GM15510 (cell line): Measurements from ENCODE around the gene CFTR.

ENCODE experiments used
- POLR2A ChIP-seq: IDR thresholded peaks from 3 replicates; pipeline ENCODE4 v1.6.1; 2011; ENCODE audit warnings: borderline replicate concordance; ENCODE audit not compliant: insufficient read length; ENCODE audit errors: extremely low read depth

The CFTR gene

GRCh38 chr7:117597755-117598154, 117.9 kb downstream of the CFTR start:
- no peak for TF ChIP-seq POLR2A

GRCh38 chr7:117600911-117601310, 121.1 kb downstream of the CFTR start:
- no peak for TF ChIP-seq POLR2A

- no peak for TF ChIP-seq POLR2A
Observed at GRCh38 chr7:117603627-117604026, 123.8 kb downstream of the CFTR start.

DNA sequence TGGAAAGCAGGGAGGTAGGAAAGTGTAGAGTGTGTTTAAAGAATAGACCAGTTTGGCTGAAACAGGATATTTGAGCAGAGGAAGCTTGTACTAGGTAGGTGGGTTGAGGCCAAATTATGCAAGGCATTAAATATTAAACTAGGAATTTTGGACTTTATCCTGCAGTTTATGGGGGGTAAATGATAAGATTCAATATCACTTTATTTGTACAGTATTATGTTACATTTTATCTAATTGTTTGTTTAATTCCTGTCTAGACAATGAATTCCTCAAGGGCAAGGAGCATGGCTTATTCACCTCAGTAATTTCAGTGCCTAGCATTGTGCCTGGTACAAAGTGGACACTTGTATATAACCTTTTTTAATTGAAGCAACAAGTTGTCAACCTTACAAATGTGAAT, 125.9 kb downstream of the CFTR start:
- TF ChIP-seq POLR2A: no peak

DNA sequence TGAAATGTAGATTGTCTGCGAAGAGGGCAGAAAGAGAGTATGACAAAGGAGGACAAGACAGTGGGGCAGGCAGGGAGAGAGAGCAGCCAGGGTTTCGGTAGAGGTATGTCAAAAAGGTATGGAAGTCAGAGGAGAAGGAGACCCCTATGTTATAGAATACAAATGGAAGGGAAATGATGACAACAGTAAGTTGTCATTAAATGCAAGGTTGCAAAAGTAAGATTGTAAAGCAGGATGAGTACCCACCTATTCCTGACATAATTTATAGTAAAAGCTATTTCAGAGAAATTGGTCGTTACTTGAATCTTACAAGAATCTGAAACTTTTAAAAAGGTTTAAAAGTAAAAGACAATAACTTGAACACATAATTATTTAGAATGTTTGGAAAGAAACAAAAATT, 126.3 kb downstream of the CFTR start:
- no peak for TF ChIP-seq POLR2A

GRCh38 chr7:117610396-117610795, 130.6 kb downstream of the CFTR start:
- no peak for TF ChIP-seq POLR2A

DNA sequence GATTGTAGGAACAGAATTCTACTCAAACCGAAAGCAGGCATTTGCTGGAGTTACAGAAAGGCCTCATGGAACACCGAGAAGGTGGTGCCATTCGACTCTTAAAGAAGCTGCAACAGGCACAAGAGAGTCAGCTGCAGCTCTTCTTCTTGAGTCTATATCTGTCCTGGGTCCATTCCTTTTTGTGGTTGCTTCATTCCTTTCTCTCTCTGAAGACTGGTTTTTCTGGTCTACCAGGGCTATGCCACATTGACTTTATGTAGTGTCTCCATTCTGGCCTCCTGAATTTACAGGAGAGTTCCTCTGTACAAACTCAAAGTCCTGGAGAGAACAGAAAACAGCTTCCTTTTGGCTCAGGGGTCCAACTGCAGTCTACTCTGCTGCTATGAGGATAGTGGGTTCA, 132.8 kb downstream of the CFTR start:
- TF ChIP-seq POLR2A: no peak

DNA sequence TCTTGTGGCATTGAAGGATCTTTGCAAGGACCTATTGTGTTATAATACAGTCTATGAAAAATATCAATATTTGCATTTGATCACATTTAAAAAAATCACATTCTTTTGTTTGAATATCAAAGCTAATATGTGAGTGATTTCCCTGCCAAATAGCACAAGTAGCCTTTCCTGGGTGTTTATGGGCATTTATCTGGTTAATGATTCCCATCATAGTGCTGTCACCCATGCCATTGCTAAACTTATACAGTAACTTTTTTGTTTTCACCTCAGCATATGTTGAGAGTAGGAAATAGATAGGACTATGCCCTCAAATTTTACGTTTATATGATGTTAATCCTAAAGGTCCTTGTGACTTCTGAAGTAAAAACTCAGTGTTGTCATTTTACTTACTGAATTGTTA, 136.9 kb downstream of the CFTR start:
- no peak for TF ChIP-seq POLR2A

DNA sequence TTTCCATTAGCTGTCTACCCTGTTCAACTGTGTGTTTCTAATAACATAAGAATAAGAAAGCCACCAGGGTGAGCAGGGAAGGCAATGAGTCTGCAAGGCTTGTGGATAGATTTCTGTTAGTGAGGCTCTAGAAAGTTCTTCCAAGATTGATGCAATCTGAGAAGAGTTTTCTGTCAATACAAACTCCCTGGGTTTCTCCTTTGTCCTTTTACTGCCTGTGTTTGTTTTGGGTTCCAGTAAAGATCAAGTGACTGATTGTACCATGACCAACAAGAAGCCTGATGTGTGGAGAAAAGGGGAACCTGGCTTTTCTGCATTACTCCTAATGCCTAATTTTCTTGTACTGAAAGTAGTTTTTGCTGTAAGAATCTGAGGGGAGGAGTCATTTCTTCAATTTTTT, 139.9 kb downstream of the CFTR start:
- no peak for TF ChIP-seq POLR2A

- no peak for TF ChIP-seq POLR2A
Observed at GRCh38 chr7:117621075-117621618, 141.3 kb downstream of the CFTR start.

- no peak for TF ChIP-seq POLR2A
Observed at GRCh38 chr7:117623606-117624005, 143.8 kb downstream of the CFTR start.

DNA sequence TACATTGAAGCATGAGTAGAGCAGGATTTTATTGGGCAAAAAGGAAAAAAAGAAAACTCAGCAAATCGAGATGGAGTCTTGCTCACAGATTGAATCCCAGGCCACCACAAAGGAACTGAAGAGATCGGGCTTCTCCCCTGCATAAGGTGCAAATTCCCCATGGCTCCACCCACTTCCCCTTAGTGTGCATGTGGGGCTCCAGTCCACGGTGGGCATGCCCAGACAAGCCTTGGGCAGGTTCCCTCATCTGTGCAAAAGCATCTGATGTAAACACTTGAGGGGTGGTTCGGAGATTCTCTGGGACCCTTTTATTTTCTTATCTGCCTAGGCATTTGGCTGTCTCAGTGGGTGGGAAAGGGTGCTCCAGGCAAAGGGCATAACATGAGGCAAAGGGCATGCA, 150.7 kb downstream of the CFTR start:
- TF ChIP-seq POLR2A: no peak

DNA sequence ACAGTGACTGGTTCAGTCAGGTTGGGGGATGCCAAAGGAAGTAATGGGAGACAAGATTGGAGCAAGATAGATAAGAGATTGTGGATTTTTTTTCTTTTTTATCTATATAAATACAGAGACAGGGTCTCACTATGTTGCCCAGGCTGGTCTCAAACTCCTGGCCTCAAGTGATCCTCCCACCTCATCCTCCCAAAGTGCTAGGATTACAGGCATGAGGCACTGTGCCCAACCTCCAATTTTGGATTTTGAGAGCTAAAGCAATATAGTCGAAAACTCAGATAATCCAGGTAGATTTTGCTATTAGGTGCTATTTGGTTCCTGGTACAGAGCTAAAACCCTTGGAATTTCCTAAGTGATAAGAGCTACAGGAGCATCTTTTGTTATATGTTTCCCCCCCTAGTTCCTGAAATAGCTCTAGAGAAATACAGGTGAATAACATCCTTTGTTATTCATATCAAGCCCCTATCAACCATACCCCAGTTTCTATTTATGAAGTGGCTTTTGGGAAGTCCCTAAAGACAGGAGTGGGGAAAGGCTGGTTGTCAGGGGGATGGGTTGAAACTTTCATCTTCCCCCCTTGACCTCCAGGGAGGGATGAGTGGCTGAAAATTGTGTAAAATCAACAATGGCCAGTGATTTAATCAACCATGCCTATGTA, 151.2 kb downstream of the CFTR start:
- no peak for TF ChIP-seq POLR2A

DNA sequence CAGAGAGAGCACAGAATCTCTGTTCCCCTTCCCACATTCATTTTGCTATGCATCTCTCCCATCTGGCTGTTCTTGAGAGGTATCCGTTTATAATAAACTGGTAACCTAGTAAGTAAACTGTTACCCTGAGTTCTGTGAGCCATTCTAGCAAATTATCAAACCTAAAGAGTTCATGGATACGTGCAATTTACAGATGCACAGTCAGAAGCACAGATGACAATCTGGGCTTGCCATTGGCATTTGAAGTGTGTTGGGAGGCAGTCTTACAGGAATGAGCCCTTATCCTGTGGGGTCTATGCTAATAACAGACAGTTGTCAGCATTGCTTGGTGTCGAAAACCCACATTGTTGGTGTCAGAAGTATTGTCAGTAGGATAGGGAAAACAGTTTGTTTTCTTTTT, 151.8 kb downstream of the CFTR start:
- TF ChIP-seq POLR2A: no peak

- no peak for TF ChIP-seq POLR2A
Observed at GRCh38 chr7:117637937-117638336, 158.1 kb downstream of the CFTR start.

DNA sequence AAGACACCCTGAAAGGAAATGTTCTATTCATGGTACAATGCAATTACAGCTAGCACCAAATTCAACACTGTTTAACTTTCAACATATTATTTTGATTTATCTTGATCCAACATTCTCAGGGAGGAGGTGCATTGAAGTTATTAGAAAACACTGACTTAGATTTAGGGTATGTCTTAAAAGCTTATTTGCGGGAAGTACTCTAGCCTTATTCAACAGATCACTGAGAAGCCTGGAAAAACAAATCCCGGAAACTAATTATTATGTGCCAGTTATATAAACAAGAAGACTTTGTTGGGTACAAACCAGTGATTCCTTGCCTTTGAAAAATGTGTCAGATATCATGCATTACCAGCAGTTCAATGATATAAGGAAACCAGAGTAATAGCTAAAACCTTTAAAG, 160.1 kb downstream of the CFTR start:
- TF ChIP-seq POLR2A: no peak

- TF ChIP-seq POLR2A: no peak
Observed at GRCh38 chr7:117640465-117640864, 160.6 kb downstream of the CFTR start.
